Panc1 (cell line): ENCODE results near the gene NUDT2.

Experiments
- CTCF ChIP-seq: fragments of 450-650 bp; IDR thresholded peaks from 2 replicates; pipeline ENCODE4 v1.5.1; 2017; ENCODE audit warnings: mild to moderate bottlenecking
- POLR2AphosphoS5 ChIP-seq: IDR thresholded peaks from 2 replicates; pipeline ENCODE4 v1.6.1; 2012; ENCODE audit warnings: mild to moderate bottlenecking, low read depth, low read length, moderate library complexity
- SIN3A ChIP-seq: IDR thresholded peaks from 2 replicates; pipeline ENCODE4 v1.6.1; 2012; ENCODE audit warnings: low read depth, mild to moderate bottlenecking, low read length, moderate library complexity, borderline replicate concordance; ENCODE audit not compliant: insufficient read depth
- TCF7L2 ChIP-seq: IDR thresholded peaks from 2 replicates; pipeline ENCODE4 v1.6.1; 2011; ENCODE audit warnings: mild to moderate bottlenecking, low read depth, low read length, inconsistent platforms
- TF ChIP-seq, protein P1 (sequence below), 2 experiments: IDR thresholded peaks; 2 replicates each; pipeline ENCODE4 v1.6.1; 2011 to 2012; ENCODE audit warnings: low read depth in 2 of 2, control low read depth in 1 of 2, low read length in 1 of 2, mild to moderate bottlenecking in 1 of 2, moderate library complexity in 1 of 2; ENCODE audit not compliant: insufficient read depth in 1 of 2

GRCh38 chr9:34335376-34335775 is 6.0 kb downstream of the NUDT2 start:
- TF ChIP-seq CTCF, result no peak
- TF ChIP-seq, protein P1, sequence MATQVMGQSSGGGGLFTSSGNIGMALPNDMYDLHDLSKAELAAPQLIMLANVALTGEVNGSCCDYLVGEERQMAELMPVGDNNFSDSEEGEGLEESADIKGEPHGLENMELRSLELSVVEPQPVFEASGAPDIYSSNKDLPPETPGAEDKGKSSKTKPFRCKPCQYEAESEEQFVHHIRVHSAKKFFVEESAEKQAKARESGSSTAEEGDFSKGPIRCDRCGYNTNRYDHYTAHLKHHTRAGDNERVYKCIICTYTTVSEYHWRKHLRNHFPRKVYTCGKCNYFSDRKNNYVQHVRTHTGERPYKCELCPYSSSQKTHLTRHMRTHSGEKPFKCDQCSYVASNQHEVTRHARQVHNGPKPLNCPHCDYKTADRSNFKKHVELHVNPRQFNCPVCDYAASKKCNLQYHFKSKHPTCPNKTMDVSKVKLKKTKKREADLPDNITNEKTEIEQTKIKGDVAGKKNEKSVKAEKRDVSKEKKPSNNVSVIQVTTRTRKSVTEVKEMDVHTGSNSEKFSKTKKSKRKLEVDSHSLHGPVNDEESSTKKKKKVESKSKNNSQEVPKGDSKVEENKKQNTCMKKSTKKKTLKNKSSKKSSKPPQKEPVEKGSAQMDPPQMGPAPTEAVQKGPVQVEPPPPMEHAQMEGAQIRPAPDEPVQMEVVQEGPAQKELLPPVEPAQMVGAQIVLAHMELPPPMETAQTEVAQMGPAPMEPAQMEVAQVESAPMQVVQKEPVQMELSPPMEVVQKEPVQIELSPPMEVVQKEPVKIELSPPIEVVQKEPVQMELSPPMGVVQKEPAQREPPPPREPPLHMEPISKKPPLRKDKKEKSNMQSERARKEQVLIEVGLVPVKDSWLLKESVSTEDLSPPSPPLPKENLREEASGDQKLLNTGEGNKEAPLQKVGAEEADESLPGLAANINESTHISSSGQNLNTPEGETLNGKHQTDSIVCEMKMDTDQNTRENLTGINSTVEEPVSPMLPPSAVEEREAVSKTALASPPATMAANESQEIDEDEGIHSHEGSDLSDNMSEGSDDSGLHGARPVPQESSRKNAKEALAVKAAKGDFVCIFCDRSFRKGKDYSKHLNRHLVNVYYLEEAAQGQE (IDR thresholded peaks at IDR 0.05; ENCODE audit: insufficient read depth in 1 of 2, low read depth in 2 of 2, low read length in 1 of 2), result no peak
- TF ChIP-seq POLR2AphosphoS5, result no peak
- TF ChIP-seq TCF7L2, result no peak
- no peak for TF ChIP-seq SIN3A
